ENCODE data around the gene IGFL2. TPM values are rescaled to one million over a fixed set of nuclear protein-coding genes. Genes with fewer than 3 reads are reported as not detected.
A peak's percentile ranks its signal among the peaks of the same experiment; 100 is the strongest.
"Not testable (repeated sequence)": the region's sequence is repeated elsewhere in the genome, so short reads cannot be mapped to it uniquely, and the experiment has no call there.

The IGFL2 gene
- total RNA-seq (2022) = 57.7 and 64.7 TPM in 2 replicates
- percentile 84 among the genes with signal in this experiment for Bru-seq, nascent RNA
- BruChase-seq, experiment 1, labeled RNA remaining after a 2-hour chase = percentile 86 among the genes with signal in this experiment
- percentile 93 among the genes with signal in this experiment for BruChase-seq, experiment 2, labeled RNA remaining after a 6-hour chase
- long read RNA-seq, partial matches to known transcripts = 7 of 39 reads
- long read RNA-seq, other reads (novel, unspliced or antisense) = 26 of 39 reads

DNA sequence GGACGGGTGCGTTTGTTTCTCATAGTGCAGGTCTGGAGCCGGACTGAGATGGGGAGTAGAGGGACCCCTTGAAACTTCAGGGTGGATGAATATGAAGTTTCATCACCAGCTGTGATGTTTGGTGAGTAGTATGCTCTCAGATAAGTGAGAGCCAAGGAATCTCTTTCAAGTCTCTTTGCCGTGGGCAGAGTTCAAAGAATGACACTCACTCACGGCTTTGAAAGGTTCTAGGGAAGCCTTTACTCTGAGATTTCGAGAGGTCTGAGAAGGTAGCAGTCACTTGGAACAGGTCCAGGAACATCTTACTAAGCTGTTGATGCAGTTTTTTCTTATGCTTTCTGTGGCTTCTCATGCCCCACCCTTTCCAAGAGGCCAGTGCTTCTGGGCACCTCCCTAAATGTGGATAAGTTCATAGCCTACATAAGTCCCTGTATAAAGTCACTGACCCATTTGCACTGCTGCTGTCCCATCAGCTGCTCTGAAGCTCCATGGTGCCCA, at the start of gene IGFL2:
Gene IGFL2, plus strand, starts transcription at position 448 of the 498 bp plus-strand sequence. Its CDS starts 41 bp downstream, at position 489.
- peak; percentile 76 to 83 for DNase-seq
- Histone ChIP-seq H3K36me3 (ENCODE audit: control insufficient read depth, insufficient read depth, low read length) (no peaks in the 10 kb centered on the region), H3K4me3 (ENCODE audit: low read depth, low read length) (peak within 1 kb of the TSS; percentile 11), H3K27me3 (replicated peaks; ENCODE audit: control insufficient read depth, insufficient read depth, low read length) (no peaks in the 10 kb centered on the region), H3K9me3 (peaks cover 13% of the 10 kb centered on the region; the same call in 1 of the 2 replicates), H3K4me1 (peaks cover 42% of the 10 kb centered on the region)
- Mint-ChIP-seq H3K36me3 (ENCODE audit: insufficient read depth, unreplicated experiment) (peaks cover 21% of the 10 kb centered on the region), H3K4me1 (ENCODE audit: low read depth, unreplicated experiment) (peaks cover 45% of the 10 kb centered on the region), H3K4me3 (ENCODE audit: unreplicated experiment) (peak within 1 kb of the TSS; percentile 81), H3K27me3 (ENCODE audit: insufficient read depth, unreplicated experiment) (no peaks in the 10 kb centered on the region), H3K9me3 (ENCODE audit: unreplicated experiment) (peaks cover 45% of the 10 kb centered on the region), H3K27ac (ENCODE audit: unreplicated experiment) (peak within 1 kb of the TSS; percentile 92)
- no TSS peak for BruUV-seq (replicated peaks)
- TF ChIP-seq, protein P1, sequence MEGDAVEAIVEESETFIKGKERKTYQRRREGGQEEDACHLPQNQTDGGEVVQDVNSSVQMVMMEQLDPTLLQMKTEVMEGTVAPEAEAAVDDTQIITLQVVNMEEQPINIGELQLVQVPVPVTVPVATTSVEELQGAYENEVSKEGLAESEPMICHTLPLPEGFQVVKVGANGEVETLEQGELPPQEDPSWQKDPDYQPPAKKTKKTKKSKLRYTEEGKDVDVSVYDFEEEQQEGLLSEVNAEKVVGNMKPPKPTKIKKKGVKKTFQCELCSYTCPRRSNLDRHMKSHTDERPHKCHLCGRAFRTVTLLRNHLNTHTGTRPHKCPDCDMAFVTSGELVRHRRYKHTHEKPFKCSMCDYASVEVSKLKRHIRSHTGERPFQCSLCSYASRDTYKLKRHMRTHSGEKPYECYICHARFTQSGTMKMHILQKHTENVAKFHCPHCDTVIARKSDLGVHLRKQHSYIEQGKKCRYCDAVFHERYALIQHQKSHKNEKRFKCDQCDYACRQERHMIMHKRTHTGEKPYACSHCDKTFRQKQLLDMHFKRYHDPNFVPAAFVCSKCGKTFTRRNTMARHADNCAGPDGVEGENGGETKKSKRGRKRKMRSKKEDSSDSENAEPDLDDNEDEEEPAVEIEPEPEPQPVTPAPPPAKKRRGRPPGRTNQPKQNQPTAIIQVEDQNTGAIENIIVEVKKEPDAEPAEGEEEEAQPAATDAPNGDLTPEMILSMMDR (IDR thresholded peaks at IDR 0.05; ENCODE audit: insufficient read depth in 1 of 2, low read depth in 1 of 2, low read length in 1 of 2, severe bottlenecking in 1 of 2, unreplicated experiment in 1 of 2) = no peak
- intact Hi-C loops (cut with micrococcal nuclease; ENCODE audit: unreplicated experiment) = loop anchor here (5.0 kb wide), 2 partner anchors 39 to 119 kb away; no protein-coding TSS in a partner anchor
- CTCF ChIA-PET = interaction anchor here (0.5 to 1.8 kb wide), 10 partner anchors 41 to 131 kb away, joined by 3 to 8 read pairs (median 4); no protein-coding TSS in a partner anchor
- POLR2A ChIA-PET = interaction anchor here (0.6 to 1.4 kb wide), 3 partner anchors 14 to 417 kb away, joined by 4 to 7 read pairs (median 5); partner anchors contain the start of gene FBXO46

DNA sequence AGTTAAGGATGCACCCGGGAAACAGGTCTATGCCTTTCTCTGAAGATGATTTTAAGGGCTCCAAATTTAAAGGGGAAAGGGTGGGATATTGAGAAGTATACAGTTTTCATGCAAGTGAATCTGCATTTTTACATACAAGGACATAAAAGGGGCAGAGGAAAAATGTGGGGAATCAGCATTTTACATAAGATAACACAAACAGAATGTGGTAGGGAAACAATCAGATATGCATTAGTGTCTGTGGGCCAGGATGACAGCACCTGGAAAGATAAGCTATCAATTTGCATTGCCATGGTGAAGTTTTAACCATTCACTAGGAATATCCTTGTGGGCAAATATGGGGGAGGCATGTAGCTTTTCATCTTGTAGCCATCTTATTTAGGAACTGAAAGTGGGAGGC, 47.7 kb upstream of the IGFL2 start:
- Mint-ChIP-seq H3K9me3 (ENCODE audit: unreplicated experiment) (peaks cover 11% of the 10 kb centered on the region), H3K4me1 (ENCODE audit: low read depth, unreplicated experiment) (peaks cover 9% of the 10 kb centered on the region), H3K27ac (ENCODE audit: unreplicated experiment) (no peak overlapping the region), H3K36me3 (ENCODE audit: insufficient read depth, unreplicated experiment) (no peaks in the 10 kb centered on the region), H3K4me3 (ENCODE audit: unreplicated experiment) (no peak overlapping the region), H3K27me3 (ENCODE audit: insufficient read depth, unreplicated experiment) (no peaks in the 10 kb centered on the region)
- peaks cover 11% of the 10 kb centered on the region for H3K9me3 ChIP-seq
- no peak for DNase-seq
- intact Hi-C loops (cut with micrococcal nuclease; ENCODE audit: unreplicated experiment) = no loop called here
- POLR2A ChIA-PET = no interaction called here
- H3K36me3 ChIP-seq (ENCODE audit: control insufficient read depth, insufficient read depth, low read length) = no peaks in the 10 kb centered on the region
- H3K4me3 ChIP-seq (ENCODE audit: low read depth, low read length) = no peak overlapping the region
- CTCF ChIA-PET = no interaction called here
- TF ChIP-seq, protein P1 (IDR thresholded peaks at IDR 0.05; ENCODE audit: insufficient read depth in 1 of 2, low read depth in 1 of 2, low read length in 1 of 2, severe bottlenecking in 1 of 2, unreplicated experiment in 1 of 2) = no peak
- no peaks in the 10 kb centered on the region for H3K27me3 ChIP-seq (replicated peaks; ENCODE audit: control insufficient read depth, insufficient read depth, low read length)
- BruUV-seq (replicated peaks) = no TSS peak
- H3K4me1 ChIP-seq = peaks cover 17% of the 10 kb centered on the region

DNA sequence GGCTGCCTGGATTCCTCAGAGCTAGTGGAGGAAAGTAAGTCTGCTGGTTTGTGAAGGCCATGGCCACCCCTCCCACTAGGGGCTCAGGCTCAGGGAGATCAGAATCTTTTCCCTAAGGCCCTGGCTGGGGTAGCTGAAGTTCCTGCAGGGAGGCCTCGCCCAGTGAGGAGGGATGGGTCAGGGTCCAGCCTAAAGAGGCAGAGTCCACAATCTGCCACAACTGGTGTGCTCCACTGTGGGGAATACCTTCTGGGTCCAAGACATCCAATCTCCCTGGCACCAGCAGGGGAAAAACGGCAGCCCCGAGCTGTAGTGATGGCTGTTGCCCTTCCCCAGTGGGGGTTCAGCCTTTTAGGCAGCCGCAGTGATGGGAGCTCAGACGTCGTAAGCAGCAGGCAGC, 46.7 kb upstream of the IGFL2 start:
- Histone ChIP-seq H3K27me3 (replicated peaks; ENCODE audit: control insufficient read depth, insufficient read depth, low read length) (no peaks in the 10 kb centered on the region), H3K36me3 (ENCODE audit: control insufficient read depth, insufficient read depth, low read length) (no peaks in the 10 kb centered on the region), H3K4me3 (ENCODE audit: low read depth, low read length) (no peak overlapping the region), H3K9me3 (peaks cover 17% of the 10 kb centered on the region), H3K4me1 (peaks cover 17% of the 10 kb centered on the region)
- POLR2A ChIA-PET = no interaction called here
- intact Hi-C loops (cut with micrococcal nuclease; ENCODE audit: unreplicated experiment) = no loop called here
- H3K4me1 Mint-ChIP-seq (ENCODE audit: low read depth, unreplicated experiment) = peaks cover 9% of the 10 kb centered on the region
- CTCF ChIA-PET = no interaction called here
- TF ChIP-seq, protein P1 (IDR thresholded peaks at IDR 0.05; ENCODE audit: insufficient read depth in 1 of 2, low read depth in 1 of 2, low read length in 1 of 2, severe bottlenecking in 1 of 2, unreplicated experiment in 1 of 2) = no peak
- peaks cover 11% of the 10 kb centered on the region for H3K9me3 Mint-ChIP-seq (ENCODE audit: unreplicated experiment)
- no peak for DNase-seq
- no peak overlapping the region for H3K27ac Mint-ChIP-seq (ENCODE audit: unreplicated experiment)
- H3K4me3 Mint-ChIP-seq (ENCODE audit: unreplicated experiment) = no peak overlapping the region
- H3K36me3 Mint-ChIP-seq (ENCODE audit: insufficient read depth, unreplicated experiment) = no peaks in the 10 kb centered on the region
- H3K27me3 Mint-ChIP-seq (ENCODE audit: insufficient read depth, unreplicated experiment) = no peaks in the 10 kb centered on the region
- no TSS peak for BruUV-seq (replicated peaks)

DNA sequence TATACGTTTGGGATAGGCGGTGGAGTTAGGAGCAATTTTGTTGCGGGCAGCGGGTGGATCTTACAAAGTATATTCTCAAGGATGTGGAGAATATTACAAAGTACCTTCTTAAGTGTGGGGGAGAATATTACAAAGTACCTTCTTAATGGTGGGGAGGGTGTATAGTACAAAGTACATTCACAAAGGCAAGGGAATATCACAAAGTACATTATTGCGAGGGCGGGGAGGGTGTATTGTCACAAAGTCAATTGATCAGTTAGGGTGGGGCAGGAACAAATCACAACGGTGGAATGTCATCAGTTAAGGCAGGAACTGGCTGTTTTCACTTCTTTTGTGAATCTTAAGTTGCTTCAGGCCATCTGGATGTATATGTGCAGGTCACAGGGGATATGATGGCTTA, 45.7 kb upstream of the IGFL2 start:
- H3K36me3 ChIP-seq (ENCODE audit: control insufficient read depth, insufficient read depth, low read length) = not testable (repeated sequence)

More for the DNA sequence above, 45.7 kb upstream of the IGFL2 start:
- H3K4me3 ChIP-seq (ENCODE audit: low read depth, low read length); H3K36me3 Mint-ChIP-seq (ENCODE audit: insufficient read depth, unreplicated experiment); DNase-seq; H3K4me1 Mint-ChIP-seq (ENCODE audit: low read depth, unreplicated experiment); POLR2A ChIA-PET; BruUV-seq (replicated peaks); H3K27me3 ChIP-seq (replicated peaks; ENCODE audit: control insufficient read depth, insufficient read depth, low read length); H3K9me3 Mint-ChIP-seq (ENCODE audit: unreplicated experiment); H3K4me3 Mint-ChIP-seq (ENCODE audit: unreplicated experiment); intact Hi-C loops (cut with micrococcal nuclease; ENCODE audit: unreplicated experiment); CTCF ChIA-PET; H3K27me3 Mint-ChIP-seq (ENCODE audit: insufficient read depth, unreplicated experiment); H3K27ac Mint-ChIP-seq (ENCODE audit: unreplicated experiment): not testable (repeated sequence)
- Histone ChIP-seq H3K9me3 (peaks cover 13% of the 10 kb centered on the region), H3K4me1 (peaks cover 17% of the 10 kb centered on the region)

Measured in Caco-2 (cell line).